Glutamatergic neuron (in vitro differentiated cells): ENCODE results near the gene B3GNT7. TPM values are rescaled to one million over a fixed set of nuclear protein-coding genes. Genes with fewer than 3 reads are reported as not detected.

Experiments
- DNase-seq: peaks from one replicate; pipeline ENCODE4 v3.0.0; 2022
- H3K27ac Mint-ChIP-seq: one replicate; pipeline ENCODE4 v1.8.0; 2020; ENCODE audit warnings: mild to moderate bottlenecking, mixed read lengths, inconsistent platforms; ENCODE audit not compliant: unreplicated experiment
- H3K27me3 Mint-ChIP-seq: one replicate; pipeline ENCODE4 v1.8.0; 2020; ENCODE audit warnings: mild to moderate bottlenecking, moderate library complexity, mixed read lengths, inconsistent platforms; ENCODE audit not compliant: unreplicated experiment
- H3K36me3 Mint-ChIP-seq: one replicate; pipeline ENCODE4 v1.8.0; 2020; ENCODE audit warnings: mild to moderate bottlenecking, mixed read lengths, inconsistent platforms; ENCODE audit not compliant: unreplicated experiment
- H3K4me1 Mint-ChIP-seq: one replicate; pipeline ENCODE4 v1.8.0; 2020; ENCODE audit warnings: mild to moderate bottlenecking, low read depth, mixed read lengths, inconsistent platforms; ENCODE audit not compliant: unreplicated experiment
- H3K4me3 Mint-ChIP-seq: one replicate; pipeline ENCODE4 v1.8.0; 2020; ENCODE audit warnings: mild to moderate bottlenecking, mixed read lengths, inconsistent platforms; ENCODE audit not compliant: unreplicated experiment
- H3K9me3 Mint-ChIP-seq: one replicate; pipeline ENCODE4 v1.8.0; 2020; ENCODE audit warnings: mild to moderate bottlenecking, moderate library complexity, mixed read lengths, inconsistent platforms; ENCODE audit not compliant: unreplicated experiment
- total RNA-seq: library from RNA; stranded (reverse); fragmentation: NEBNext Ultra II Directional; extraction: Animal tissue kit (Norgen Biotek cat#: 25700); gene quantifications from one replicate; pipeline ENCODE4 v1.2.1, GENCODE V29; 2021; ENCODE audit not compliant: unreplicated experiment
- TF ChIP-seq, protein P1 (sequence below): fragments of 200-600 bp; sonication (generic); IDR thresholded peaks from one replicate; pipeline ENCODE4 v1.5.0; 2021; ENCODE audit not compliant: partially characterized antibody, unreplicated experiment

B3GNT7 gene
- total RNA-seq, 1 donor from 2014 or later, result 0.27 TPM

- no peak for DNase-seq
- H3K9me3 Mint-ChIP-seq, result peaks cover 1% of the 10 kb centered on the region
- H3K27ac Mint-ChIP-seq, result no peak overlapping the region
- peaks cover 4% of the 10 kb centered on the region for H3K27me3 Mint-ChIP-seq
- no peak overlapping the region for H3K4me3 Mint-ChIP-seq
- no peaks in the 10 kb centered on the region for H3K4me1 Mint-ChIP-seq
- TF ChIP-seq, protein P1, sequence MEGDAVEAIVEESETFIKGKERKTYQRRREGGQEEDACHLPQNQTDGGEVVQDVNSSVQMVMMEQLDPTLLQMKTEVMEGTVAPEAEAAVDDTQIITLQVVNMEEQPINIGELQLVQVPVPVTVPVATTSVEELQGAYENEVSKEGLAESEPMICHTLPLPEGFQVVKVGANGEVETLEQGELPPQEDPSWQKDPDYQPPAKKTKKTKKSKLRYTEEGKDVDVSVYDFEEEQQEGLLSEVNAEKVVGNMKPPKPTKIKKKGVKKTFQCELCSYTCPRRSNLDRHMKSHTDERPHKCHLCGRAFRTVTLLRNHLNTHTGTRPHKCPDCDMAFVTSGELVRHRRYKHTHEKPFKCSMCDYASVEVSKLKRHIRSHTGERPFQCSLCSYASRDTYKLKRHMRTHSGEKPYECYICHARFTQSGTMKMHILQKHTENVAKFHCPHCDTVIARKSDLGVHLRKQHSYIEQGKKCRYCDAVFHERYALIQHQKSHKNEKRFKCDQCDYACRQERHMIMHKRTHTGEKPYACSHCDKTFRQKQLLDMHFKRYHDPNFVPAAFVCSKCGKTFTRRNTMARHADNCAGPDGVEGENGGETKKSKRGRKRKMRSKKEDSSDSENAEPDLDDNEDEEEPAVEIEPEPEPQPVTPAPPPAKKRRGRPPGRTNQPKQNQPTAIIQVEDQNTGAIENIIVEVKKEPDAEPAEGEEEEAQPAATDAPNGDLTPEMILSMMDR, result no peak
- H3K36me3 Mint-ChIP-seq, result peaks cover 11% of the 10 kb centered on the region
Measured at GRCh38 chr2:231380307-231380706, 15.2 kb upstream of the B3GNT7 start.

GRCh38 chr2:231380991-231381847, 14.3 kb upstream of the B3GNT7 start:
- H3K4me1 Mint-ChIP-seq, result no peaks in the 10 kb centered on the region
- no peak overlapping the region for H3K4me3 Mint-ChIP-seq
- H3K27ac Mint-ChIP-seq, result no peak overlapping the region
- peaks cover 12% of the 10 kb centered on the region for H3K36me3 Mint-ChIP-seq
- TF ChIP-seq, protein P1, result no peak
- H3K9me3 Mint-ChIP-seq, result peaks cover 1% of the 10 kb centered on the region
- DNase-seq, result no peak
- H3K27me3 Mint-ChIP-seq, result peaks cover 4% of the 10 kb centered on the region

GRCh38 chr2:231382116-231382515, 13.4 kb upstream of the B3GNT7 start:
- H3K36me3 Mint-ChIP-seq, result peaks cover 8% of the 10 kb centered on the region
- no peak overlapping the region for H3K27ac Mint-ChIP-seq

DNA sequence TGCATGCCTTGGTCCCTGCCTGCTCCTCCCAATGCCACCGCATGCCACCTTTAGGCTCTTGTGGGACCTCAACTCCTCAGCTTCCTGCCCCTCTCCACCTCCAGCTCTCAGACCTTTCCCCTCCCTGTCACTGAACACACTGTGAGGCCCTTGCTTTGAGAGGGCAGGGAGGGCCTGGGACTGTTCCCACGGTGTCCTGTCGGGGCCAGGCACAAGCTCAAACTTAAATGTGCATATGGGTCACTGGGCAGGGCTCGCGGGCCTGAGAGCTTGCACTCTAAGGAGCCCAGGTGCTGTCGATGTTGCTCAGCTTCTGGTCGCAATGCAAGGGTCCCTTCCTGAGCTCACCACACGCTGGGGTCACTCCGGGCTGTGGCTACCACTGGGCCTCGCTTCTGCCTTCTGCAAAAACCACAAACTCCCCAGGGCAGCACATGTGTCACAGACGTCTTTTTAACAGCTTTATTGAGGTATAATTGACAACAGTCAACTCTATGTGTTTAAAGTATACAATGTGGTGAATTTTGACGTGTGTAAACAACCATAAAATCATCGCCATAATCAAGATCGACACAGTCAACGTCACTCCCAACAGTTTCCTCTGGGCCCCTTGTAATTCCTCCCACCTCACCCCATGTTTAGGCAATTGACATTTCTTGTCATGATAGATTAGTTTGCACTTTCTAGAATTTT, 11.9 kb upstream of the B3GNT7 start:
- Mint-ChIP-seq H3K36me3 (peaks cover 7% of the 10 kb centered on the region), H3K9me3 (no peaks in the 10 kb centered on the region), H3K4me3 (no peak overlapping the region), H3K27ac (no peak overlapping the region), H3K27me3 (no peaks in the 10 kb centered on the region), H3K4me1 (no peaks in the 10 kb centered on the region)
- DNase-seq, result no peak
- TF ChIP-seq, protein P1, result no peak

More at GRCh38 chr2:231382116-231382515, 13.4 kb upstream of the B3GNT7 start:
- Mint-ChIP-seq H3K9me3 (no peaks in the 10 kb centered on the region), H3K4me1 (no peaks in the 10 kb centered on the region), H3K27me3 (peaks cover 2% of the 10 kb centered on the region), H3K4me3 (no peak overlapping the region)
- TF ChIP-seq, protein P1, result no peak
- no peak for DNase-seq

- TF ChIP-seq, protein P1, result no peak
- no peak overlapping the region for H3K27ac Mint-ChIP-seq
- peaks cover 7% of the 10 kb centered on the region for H3K36me3 Mint-ChIP-seq
- DNase-seq, result no peak
- no peaks in the 10 kb centered on the region for H3K27me3 Mint-ChIP-seq
- H3K9me3 Mint-ChIP-seq, result no peaks in the 10 kb centered on the region
- H3K4me1 Mint-ChIP-seq, result no peaks in the 10 kb centered on the region
- H3K4me3 Mint-ChIP-seq, result no peak overlapping the region
Measured at GRCh38 chr2:231384109-231384435, 11.4 kb upstream of the B3GNT7 start.
